ENCODE results near the gene PTGES2.

The PTGES2 gene

DNA sequence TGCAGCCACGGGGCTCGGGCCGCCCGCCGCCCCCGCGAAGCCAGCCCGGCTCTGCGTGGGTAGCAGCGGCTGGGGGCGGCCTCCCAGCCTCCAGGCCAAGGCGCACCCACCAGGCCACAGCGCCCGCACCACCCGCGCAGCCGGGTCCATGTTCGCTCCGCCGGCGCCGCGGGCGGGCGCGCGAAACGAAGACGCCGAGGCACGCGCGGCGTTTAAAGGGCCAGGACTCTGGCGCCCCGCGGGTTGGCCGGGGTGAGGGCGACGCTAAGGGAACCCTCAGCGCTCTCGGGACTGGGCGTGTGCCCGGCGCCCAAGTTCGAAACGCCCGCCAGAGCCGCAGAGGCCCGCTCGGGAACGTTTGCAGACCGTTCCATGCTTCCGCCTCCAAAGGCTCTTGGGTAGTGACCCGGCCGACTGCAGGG is at the start of gene PTGES2:
Gene PTGES2 (minus strand): TSS at position 162 of the 422 bp plus-strand sequence. CDS start 12 bp downstream, at position 150.
- intact Hi-C loops (cut with DNase I), result no loop called here
- peak; percentile 63 to 94 (median 88) for DNase-seq

DNA sequence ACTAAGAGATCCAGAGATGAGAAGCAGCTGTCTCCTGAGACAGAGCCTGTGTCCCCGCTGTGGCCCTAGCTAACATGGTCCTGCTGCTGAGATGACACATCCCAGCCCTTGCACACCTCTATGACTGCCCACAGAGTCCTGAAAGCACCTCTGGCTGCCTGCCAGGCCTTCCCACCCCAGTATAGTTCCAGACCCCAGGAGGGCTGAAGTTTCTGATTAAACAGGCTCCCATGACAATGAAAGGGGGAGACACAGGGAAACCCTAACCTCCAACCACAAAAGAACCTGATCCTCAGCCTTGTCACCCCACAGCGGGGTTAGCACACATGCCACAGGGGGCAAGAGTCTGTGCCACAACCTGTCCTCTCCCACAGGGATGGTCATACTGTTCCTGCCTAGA is 48.2 kb upstream of the PTGES2 start:
- intact Hi-C loops (cut with DNase I), result no loop called here
- DNase-seq, result no peak

DNA sequence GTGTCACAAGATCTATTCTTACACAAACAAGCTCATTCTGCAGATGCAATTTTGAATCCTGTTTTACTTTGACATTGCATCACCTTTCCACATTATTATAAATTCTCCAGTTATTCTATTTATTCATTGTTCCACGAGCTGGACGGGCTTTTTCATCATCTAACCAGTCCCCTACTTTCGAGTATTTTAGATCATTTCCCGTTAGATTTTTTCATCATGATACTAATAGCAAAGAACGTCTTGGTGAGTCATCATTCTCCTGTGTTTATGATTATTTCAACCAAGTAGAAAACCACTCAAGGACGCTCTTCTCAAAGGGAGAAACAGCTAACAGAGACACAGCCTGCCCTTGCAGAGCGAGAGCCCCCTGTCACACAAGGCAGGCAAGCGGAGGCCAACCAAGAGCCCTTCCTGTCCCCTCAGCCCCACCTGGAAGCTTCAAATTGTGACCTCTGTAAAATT is 47.6 kb upstream of the PTGES2 start:
- no peak for DNase-seq
- intact Hi-C loops (cut with DNase I), result no loop called here

DNA sequence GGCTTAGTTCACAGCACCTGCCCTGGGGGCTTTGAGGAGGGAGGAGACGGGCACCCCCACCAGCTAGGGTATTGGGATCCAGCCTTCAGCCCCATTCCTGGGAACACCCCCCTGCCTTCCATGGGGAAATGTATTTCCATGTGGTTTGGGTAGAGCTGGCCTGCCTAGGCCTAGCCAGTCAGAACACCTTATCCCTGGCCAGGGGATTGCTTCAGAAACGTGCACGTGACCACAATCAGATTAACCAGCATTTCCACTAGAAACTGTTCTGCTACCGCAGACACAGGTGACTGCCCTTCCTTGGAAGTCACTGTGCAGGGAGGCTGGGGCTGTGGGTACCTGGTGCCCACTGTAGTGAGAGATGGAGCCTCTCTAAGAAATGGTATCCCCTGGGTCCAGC is 46.5 kb upstream of the PTGES2 start:
- DNase-seq, result no peak
- intact Hi-C loops (cut with DNase I), result no loop called here

DNA sequence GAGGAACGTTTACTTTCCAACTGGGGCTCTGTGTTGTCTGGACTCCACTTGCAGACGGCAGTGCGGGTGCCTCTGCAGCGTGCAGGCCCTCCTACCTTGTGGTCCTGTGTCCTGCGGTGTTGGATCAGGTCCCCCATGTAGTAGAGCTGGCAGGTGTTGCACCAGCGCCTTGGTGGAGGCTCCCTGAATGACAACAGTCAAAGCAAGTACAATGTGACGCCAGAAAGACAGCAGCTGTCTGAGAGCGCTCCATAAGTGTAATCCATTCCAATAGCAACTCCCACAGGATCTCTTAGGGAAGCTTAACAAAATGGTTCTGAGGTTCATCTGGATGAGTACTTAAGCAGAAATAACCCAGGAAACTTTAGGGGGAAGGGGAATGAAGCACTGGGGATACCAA is 42.4 kb upstream of the PTGES2 start:
- intact Hi-C loops (cut with DNase I), result no loop called here
- DNase-seq, result peak in 30 of 42 donors; percentile 12 to 83 (median 46)

DNA sequence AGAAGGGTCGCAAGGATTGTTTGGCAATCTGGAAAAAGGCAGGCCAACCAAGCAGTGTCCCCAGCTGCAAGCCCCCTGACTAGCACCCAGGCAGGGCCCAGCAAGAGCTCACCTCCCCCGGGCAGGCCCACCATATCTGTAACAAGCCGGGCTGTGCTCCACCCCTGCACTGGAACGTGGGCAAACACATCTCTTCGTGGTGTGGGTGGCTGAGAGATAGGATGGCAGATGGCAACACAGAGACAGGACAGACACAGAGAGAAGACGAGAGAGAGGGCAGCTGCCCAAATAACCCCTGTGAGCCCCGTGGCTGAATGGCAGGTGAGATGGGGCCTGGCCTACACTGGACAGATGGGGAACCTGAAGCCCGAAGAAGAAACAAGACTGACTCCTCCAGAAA is 42.0 kb upstream of the PTGES2 start:
- intact Hi-C loops (cut with DNase I), result no loop called here

DNA sequence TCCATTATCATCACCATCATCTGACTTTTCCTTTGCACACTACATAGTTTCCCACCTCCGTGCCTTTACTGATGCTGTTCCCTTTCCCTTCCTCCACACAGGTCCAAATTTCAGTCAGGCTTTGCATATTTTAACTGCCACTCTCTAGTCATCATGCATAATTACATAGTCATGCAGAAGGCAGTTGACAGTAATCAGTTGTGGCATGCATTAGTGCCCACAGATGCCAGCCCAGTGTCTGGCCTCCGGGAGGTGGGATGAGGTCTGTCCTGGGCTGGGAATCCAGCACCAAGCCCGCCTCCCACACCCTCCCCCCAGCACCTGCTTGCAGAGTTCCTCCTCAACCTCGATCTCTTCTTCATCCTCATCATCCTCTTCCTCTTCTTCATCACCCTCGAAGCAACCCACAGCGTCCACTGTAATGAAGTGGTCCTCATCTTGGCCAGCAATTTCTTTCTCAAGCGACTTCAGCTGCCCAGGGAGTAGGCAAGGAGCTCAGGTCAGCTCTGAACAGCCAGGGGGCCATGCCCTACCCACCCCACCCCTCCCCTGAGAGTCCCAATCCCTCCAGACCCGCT is 41.3 kb upstream of the PTGES2 start:
- intact Hi-C loops (cut with DNase I), result no loop called here
- DNase-seq, result no peak

More for the DNA sequence above, 42.0 kb upstream of the PTGES2 start:
- DNase-seq, result peak in 21 of 42 donors; percentile 7 to 74 (median 35)

DNA sequence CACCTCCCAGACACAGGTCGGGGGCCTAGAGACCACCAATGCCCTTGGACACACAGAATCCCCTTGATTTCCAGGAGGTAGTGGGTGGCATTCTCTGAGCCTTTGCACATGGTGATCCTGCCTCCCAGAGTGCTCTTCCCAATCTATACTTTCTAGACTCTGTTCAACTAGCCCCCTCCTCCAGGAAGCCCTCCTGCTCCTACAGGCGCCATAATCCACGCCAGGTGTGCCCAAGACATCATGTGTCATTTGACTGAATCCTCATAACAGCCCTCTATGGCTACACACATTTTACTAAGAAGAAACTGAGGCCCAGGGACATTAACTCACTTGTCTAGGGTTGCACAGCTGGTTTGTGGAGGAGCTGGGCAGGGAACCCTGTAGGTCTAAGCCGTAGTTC is 39.7 kb upstream of the PTGES2 start:
- intact Hi-C loops (cut with DNase I), result no loop called here
- DNase-seq, result no peak

DNA sequence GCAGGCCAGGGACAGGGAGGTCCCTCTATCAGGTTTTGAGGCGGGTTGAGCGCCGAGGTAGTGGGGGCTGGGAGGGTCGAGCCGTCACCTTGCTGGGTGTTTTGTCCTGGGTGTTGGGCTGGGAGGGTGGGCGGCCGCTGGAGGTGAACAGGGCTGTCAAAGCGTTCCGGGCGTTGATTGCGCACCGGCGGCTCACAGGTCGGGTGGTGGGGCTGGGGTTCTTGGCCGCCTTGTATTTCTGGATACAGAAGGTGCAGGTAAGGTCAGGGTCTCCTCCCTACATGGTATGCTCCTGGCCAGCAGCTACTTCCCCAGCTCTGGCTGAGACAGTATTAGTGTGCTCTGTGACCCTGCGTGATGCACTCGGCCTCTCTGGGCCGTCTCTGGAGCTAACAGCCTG is 38.6 kb upstream of the PTGES2 start:
- intact Hi-C loops (cut with DNase I), result no loop called here

DNA sequence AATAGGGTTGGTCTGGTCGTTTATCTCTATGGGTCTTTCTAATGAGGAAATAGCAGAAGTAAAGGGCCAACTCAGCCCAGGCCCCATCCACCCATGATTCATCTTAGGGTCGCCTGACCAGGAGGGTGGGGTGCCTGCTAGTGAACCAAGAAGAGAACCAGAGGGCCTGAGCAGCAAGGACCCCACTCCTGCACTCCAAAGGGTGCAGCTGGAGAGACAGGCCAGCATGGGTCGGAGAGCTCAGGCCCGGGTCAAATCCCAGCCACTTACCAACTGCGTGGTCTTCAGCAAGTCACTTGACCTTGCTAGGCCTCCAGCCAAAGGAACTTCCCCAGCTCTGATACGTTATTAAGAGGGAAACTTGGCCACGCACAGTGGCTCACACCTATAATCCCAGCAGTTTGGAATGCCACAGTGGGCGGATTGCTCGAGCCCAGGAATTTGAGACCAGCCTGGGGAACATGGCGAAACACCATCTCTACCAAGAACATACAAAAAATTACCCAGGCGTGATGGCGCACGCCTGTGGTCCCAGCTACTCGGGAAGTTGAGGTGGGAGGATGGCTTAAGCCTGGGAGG is 36.9 kb upstream of the PTGES2 start:
- intact Hi-C loops (cut with DNase I), result no loop called here
- no peak for DNase-seq

More for the DNA sequence above, 38.6 kb upstream of the PTGES2 start:
- no peak for DNase-seq

DNA sequence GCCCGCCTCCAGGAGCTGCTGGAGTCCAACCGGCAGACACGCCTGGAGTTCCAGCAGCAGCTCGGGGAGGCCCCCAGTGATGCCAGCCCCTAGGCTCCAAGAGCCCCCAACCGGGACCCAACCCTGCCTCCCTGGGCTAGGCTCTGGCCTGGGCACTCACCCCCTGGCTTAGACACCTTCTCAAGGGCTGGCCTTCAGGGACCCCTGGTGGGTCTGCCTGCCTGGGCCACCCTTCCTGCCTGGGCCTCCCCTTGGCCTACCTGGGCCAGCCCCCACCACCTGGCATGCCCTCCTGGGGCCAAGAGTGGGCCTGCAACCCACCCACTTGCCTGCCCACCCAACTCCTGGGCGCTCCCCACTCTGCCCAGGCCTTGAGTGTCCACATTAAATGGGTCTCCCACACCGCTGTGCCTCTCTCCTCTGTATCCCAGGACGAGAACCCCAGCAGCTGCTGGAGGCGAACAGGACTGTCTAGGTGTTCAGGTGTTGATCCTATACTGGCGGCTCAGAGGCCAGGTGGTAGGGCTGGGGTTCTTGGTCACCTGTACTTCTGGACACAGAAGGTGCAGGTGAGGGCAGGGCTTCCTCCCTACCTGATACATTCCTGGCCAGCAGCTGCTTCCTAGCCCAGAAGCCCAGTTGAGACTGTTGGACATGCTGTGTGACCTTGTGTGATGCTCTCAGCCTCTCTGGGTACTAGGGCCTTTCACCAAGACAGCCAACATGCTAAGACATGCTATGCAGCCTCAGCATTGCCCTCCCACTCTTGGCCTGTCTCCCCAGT is 36.2 kb upstream of the PTGES2 start:
- intact Hi-C loops (cut with DNase I), result no loop called here
- DNase-seq, result no peak

DNA sequence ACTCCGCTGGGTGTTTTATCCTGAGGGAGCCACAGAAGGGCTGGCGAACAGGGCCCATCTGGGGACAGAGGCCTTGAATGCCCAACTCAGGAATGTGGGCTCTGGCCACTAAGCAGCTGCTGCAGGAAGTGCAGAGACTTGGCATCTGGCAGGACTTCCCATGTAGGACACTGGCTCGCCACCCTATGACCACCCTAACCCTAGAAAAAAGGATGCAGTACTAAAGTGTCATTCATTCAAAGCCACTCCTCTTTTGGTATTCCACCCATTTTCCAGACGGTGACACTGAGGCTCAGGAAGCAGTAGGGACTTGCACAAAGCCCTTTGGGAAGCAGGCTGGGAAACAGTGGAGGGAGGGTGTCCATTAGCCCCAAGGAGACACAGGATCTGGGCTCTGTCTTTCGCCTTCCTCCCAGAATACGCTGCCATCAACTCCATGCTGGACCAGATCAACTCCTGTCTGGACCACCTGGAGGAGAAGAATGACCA is 35.5 kb upstream of the PTGES2 start:
- DNase-seq, result no peak
- intact Hi-C loops (cut with DNase I), result no loop called here

DNA sequence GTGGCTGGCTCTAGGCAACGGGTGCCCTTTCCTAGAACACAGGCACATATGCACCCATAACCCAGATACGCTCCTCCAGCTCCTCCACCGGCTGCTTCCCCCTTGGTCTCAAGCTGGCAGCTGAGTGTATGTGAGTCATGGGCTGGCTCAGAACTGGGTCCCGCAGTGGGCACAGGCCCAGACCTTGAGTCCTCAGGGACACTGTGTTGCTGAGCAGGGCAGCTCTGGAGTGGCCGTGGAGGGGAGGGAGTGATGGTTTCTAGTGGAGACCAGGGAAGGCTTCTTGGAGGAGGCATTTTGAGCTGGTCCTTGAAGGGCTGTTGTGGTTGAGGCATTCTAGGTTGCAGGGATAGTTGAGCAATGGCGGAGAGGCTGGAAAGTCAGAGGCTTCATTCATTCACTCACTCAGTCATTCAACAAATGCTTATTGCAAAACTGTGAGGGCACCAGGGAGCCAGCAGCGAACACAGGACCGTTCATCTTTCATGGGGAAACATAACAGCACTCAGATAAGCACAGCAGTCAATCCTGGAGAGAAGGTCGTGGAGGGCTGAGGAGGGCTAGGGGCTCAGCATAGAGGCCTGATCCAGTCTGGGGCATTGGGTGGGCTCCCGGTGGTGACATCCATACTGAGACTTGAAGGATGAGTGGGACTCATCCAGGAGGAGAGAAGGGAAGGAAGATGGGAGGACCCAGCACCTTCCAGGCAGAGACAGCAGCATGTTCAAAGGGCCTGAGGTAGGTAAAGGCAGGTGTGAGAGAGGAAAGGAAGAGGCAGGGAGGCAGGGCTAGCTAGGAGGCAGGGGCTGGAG is 34.9 kb upstream of the PTGES2 start:
- DNase-seq, result peak in 24 of 42 donors; percentile 13 to 76 (median 28)
- intact Hi-C loops (cut with DNase I), result no loop called here

DNA sequence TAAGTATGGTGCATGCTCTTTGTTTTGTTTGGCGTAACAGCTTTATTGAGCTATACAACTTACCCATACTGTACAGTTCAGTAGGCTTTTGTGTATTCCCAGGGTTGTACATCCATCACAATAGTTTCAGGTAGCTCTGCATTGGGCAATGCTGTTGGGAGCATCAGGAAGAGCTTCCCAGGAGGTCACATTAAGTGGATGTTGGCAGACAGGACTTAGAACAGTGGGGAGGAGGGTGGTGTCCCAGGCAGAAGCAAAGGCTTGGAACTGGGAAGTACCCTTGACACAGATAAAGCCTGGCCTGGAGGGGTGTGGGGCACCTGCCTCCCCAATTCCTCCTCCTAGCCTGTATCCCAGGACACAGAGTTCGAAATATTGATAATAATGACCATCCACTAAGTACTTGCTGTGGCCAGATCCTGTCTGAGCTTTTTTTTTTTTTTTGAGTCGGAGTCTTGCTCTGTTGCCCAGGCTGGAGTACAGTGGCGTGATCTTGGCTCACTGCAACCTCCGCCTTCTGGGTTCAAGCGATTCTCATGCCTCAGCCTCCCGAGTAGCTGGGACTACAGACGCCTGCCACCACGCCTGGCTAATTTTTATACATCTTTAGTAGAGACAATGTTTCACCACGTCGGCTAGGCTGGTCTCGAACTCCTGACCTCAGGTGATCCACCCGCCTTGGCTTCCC is 33.8 kb upstream of the PTGES2 start:
- intact Hi-C loops (cut with DNase I), result no loop called here
- no peak for DNase-seq

DNA sequence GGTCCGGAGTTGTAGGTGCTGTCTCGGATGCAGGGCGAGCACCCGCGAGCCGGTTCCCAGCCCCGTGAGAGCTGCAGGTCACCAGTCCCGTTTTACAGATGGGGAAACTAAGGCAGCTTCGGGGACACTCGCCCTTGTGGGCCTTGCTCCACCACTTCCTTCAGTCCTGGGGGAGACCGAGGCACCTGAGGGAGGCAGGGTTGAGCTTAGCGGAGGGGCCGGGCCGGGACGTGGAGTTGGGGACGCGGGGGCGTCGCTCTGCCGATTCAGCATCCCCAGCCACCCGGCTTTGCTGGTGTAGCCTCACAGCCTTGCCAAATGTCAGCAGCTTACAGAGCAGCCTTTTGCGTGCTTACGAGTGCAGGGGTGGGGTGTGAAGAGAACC is 33.1 kb upstream of the PTGES2 start:
- DNase-seq, result peak in 35 of 42 donors; percentile 14 to 62 (median 35)
- intact Hi-C loops (cut with DNase I), result no loop called here

DNA sequence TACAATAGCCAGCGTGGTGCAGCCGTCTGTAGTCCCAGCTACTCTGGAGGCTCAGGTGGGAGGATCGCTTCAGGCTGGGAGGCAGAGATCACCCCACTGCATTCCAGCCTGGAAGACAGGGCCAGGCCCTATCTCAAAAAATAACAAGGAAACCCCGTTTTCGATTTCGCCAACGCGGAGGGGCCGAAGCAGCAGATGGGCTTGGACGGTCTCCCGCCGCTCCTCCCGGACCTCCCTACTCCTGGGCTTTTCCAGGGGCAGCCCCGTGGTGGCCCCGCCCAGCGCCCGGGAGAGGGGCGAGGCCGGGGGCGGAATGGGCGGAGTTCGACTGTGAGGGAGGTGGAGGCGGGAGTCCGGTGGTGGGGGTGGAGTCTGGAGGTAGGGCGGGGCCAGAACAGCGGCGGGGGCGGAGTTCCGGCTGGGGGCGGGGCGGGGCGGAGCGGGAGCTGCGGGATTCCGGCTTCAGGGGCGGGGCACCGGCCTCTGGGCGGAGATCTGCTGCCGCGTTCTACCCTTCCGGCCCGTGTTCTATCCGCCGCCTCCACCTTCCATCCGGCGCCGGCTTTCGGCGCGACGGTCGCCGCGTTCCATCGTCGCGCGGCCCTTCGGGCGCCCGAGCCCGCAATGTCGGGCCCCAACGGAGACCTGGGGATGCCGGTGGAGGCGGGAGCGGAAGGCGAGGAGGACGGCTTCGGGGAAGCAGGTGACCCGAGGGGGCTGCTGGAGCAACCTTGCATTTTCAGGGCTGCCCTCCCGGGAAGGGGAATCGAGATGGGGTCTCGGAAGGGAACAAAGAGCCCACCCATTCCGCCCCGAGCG is 32.5 kb upstream of the PTGES2 start, which contains the start of gene BBLN:
Gene BBLN (plus strand): TSS at position 482 of the 819 bp plus-strand sequence. CDS start 143 bp downstream, at position 625.
- intact Hi-C loops (cut with DNase I), result no loop called here
- DNase-seq, result peak; percentile 76 to 98 (median 94)

DNA sequence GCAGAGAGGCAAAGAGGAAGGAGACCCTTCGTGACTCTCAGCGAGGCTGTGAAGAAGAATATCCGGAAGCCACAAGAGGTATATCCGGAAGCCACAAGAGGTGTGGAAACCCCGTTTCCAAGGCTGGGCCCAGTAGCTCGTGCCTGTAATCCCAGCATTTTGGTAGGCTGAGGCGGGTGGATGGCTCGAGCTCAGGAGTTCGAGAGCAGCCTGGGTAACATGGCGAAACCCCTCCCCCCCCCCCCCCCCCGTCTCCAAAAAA is 31.9 kb upstream of the PTGES2 start:
- DNase-seq, result peak in 5 of 42 donors; percentile 6 to 41 (median 16)
- intact Hi-C loops (cut with DNase I), result no loop called here
